ENCODE results near the gene ATP12A.

ATP12A gene

GRCh38 chr13:24680258-24680920, at the start of gene ATP12A:
TSS of gene ATP12A (plus strand) at chr13:24680408. CDS start at chr13:24680744, 336 bp downstream.
- no peak for TF ChIP-seq CTCF (IDR thresholded peaks at IDR 0.05; ENCODE audit: borderline replicate concordance, control extremely low read depth, extremely low read depth, insufficient read depth, missing control alignments)
- in situ Hi-C loops (cut with MboI; ENCODE audit: low sequenced_read_pairs, unreplicated experiment): no loop called here
- DNase-seq (ENCODE audit: low spot score): peak; percentile 55

DNA sequence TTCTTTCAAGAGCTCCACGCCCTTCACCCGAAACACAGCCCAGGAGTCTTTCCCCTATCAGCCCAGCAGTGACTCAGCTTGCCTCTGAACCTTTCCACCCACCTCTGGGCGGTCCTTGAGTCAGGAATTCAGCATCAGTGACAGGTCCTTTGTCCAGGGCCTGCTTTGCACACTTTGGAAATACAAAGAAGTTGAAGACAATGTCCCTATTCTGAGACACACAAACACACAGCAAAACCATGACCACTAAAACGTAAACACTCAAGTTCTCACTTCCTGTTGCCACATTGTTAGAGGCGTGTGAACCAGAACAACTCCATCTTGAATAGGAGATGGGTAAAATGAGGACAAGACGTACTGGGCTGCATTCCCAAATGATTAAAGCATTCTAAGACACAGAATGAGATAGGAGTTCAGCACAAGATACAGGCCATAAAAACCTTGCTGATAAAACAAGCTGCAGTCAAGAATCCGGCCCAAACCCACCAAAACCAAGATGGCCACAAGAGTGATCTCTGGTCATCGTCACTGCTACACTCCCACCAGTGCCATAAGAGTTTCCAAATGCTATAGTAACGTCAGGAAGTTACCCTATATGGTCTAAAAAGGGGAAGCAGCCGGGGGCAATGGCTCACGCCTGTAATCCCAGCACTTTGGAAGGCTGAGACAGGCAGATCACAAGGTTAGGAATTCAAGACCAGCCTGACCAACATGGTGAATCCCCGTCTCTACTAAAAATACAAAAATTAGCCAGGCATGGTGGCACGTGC, 49.2 kb upstream of the ATP12A start:
- DNase-seq (ENCODE audit: low spot score): no peak
- in situ Hi-C loops (cut with MboI; ENCODE audit: low sequenced_read_pairs, unreplicated experiment): no loop called here
- TF ChIP-seq CTCF (IDR thresholded peaks at IDR 0.05; ENCODE audit: borderline replicate concordance, control extremely low read depth, extremely low read depth, insufficient read depth, missing control alignments): no peak

DNA sequence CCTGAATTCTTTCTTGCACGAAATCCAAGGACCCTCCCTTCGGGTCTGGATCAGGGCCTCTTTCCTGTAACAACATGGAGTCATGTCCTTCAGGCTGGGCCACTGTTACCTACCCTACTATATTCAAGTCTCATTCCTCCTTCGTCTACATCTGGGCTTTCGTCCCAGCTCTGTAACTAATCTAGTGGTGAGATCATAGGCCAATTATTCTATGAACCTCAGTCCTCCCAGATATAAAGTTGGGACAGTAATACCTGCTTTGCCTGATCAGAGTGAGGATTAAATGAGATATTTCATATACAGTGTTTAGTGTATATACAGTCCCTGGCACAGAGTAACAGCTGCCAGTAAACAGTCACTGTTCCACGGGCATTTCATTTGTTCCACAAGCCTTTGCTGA, 48.3 kb upstream of the ATP12A start:
- in situ Hi-C loops (cut with MboI; ENCODE audit: low sequenced_read_pairs, unreplicated experiment): no loop called here
- no peak for TF ChIP-seq CTCF (IDR thresholded peaks at IDR 0.05; ENCODE audit: borderline replicate concordance, control extremely low read depth, extremely low read depth, insufficient read depth, missing control alignments)
- no peak for DNase-seq (ENCODE audit: low spot score)

- no peak for DNase-seq (ENCODE audit: low spot score)
- in situ Hi-C loops (cut with MboI; ENCODE audit: low sequenced_read_pairs, unreplicated experiment): no loop called here
- no peak for TF ChIP-seq CTCF (IDR thresholded peaks at IDR 0.05; ENCODE audit: borderline replicate concordance, control extremely low read depth, extremely low read depth, insufficient read depth, missing control alignments)
Observed at GRCh38 chr13:24632382-24633121, 47.7 kb upstream of the ATP12A start.

DNA sequence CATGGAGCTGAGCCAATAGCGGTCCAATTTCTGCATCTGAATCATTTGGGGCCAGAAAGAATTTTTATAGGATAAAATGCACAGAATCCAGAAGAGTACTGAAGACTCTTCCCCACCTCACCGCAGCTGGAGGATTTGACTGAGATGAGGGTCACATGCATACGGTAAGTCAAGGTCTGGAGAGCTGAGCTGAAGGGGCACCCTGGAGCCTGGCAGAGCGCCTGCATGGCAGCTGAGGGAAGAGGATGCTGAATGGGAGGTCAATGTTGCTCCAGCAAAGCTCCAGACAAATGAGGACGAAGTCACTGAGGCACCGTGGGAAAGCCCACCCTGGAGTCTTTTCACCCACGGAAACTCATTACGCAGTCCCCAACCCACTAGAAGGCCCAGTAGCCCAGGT, 43.4 kb upstream of the ATP12A start:
- in situ Hi-C loops (cut with MboI; ENCODE audit: low sequenced_read_pairs, unreplicated experiment): no loop called here
- TF ChIP-seq CTCF (IDR thresholded peaks at IDR 0.05; ENCODE audit: borderline replicate concordance, control extremely low read depth, extremely low read depth, insufficient read depth, missing control alignments): no peak
- DNase-seq (ENCODE audit: low spot score): no peak

- in situ Hi-C loops (cut with MboI; ENCODE audit: low sequenced_read_pairs, unreplicated experiment): no loop called here
- no peak for TF ChIP-seq CTCF (IDR thresholded peaks at IDR 0.05; ENCODE audit: borderline replicate concordance, control extremely low read depth, extremely low read depth, insufficient read depth, missing control alignments)
- DNase-seq (ENCODE audit: low spot score): no peak
Observed at GRCh38 chr13:24638096-24638495, 42.1 kb upstream of the ATP12A start.

Measured in GM13976 (cell line).